ENCODE results near the gene LIPF. TPM values are rescaled to one million over a fixed set of nuclear protein-coding genes. Genes with fewer than 3 reads are reported as not detected.

LIPF gene
- total RNA-seq, 1 donor from 2014 or later, result not detected

Other genes with a start within 250 kb of the LIPF start
- 20.6 TPM for gene RNLS, start 81.1 kb upstream of the LIPF start, total RNA-seq
- not detected for gene LIPJ, start 77.7 kb upstream of the LIPF start, total RNA-seq
- gene LIPK, start 41.8 kb downstream of the LIPF start, total RNA-seq, result not detected
- gene LIPN, start 95.6 kb downstream of the LIPF start, total RNA-seq, result not detected
- not detected for gene LIPM, start 138.3 kb downstream of the LIPF start, total RNA-seq
- not detected for gene ANKRD22, start 187.4 kb downstream of the LIPF start, total RNA-seq
- 2.0 TPM for gene STAMBPL1, start 215.8 kb downstream of the LIPF start, total RNA-seq